ENCODE data around the gene FOS.
"Not testable (repeated sequence)": the region's sequence is repeated elsewhere in the genome, so short reads cannot be mapped to it uniquely, and the experiment has no call there.

The FOS gene

DNA sequence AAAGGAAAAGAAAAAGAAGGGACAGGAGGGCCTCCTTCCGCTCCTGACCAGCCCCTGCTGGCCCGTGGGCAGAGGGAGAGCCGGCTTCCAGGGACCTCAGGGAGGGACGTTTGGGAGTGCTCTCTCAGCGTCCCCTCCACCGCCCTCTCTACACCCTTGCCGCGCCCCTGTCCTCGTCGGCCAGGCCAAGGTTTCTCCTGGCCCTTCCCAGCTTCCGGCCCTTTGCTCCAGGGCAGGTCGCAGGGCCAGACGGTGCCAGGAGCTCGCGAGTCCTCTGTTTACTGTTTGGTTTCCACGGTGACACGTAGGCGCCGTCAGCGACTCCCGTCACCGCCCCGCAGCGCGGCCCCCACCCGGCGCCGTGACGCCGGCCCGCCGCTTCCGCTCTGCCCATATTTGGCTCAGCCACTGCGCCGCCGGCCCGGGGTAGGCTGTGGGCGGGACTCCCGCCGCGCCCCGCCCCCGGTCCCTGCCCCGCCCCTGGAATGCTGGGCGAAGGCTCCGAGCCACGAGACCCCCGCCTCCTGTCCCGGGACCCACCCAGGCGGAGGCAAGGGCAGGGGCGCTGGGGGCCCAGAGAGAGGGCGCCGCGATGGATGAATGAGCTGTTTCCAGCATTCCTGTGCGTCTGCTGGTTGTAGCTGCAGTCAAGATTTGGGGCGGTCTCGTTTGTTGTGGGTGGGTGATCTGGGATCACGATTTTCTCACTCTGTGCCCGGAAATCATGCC, 15.5 kb downstream of the FOS start:
- DNase-seq (ENCODE audit: low read depth in 4 of 4, low spot score in 1 of 4), result peak; percentile 76 to 90 (median 90)

DNA sequence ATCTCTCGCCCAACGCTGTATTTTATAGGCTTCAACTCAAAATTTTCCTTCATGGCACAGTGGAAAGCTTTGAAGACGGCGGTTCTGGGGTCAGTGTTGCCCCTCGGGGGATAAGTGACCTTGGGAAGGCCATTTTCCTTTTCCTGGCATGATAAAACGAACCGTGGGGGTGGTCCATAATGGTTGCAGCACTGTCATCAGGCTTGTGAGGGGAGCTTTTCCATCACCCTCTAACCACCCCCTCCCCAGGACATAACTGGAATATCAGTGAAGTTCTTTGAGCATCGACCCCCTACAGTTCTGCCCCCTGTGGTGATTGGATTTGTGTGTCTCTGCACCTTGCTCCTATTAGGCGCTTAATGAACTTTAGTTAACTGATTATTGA, 16.0 kb downstream of the FOS start:
- no peak for DNase-seq (ENCODE audit: low read depth in 4 of 4, low spot score in 1 of 4)

DNA sequence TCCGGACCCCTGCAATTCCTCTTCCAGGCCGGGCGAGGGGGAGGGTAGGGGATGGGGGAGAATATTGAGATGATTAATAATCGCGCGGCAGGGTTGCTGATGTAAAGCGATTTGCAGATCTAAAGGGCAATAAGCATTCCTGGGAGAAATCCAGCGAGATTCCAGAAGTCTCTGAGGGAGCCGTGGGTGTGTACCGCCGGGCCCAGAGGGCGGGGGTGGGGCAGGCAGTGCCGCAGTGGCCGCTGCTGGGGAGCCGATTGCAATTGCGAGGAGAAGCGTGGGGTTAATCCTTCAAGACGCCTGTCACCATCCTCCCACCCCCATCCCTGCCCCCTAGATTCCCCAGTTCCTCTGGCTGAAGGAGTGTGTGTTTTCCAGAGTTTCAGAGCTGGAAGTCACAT, 16.4 kb downstream of the FOS start:
- no peak for DNase-seq (ENCODE audit: low read depth in 4 of 4, low spot score in 1 of 4)

DNA sequence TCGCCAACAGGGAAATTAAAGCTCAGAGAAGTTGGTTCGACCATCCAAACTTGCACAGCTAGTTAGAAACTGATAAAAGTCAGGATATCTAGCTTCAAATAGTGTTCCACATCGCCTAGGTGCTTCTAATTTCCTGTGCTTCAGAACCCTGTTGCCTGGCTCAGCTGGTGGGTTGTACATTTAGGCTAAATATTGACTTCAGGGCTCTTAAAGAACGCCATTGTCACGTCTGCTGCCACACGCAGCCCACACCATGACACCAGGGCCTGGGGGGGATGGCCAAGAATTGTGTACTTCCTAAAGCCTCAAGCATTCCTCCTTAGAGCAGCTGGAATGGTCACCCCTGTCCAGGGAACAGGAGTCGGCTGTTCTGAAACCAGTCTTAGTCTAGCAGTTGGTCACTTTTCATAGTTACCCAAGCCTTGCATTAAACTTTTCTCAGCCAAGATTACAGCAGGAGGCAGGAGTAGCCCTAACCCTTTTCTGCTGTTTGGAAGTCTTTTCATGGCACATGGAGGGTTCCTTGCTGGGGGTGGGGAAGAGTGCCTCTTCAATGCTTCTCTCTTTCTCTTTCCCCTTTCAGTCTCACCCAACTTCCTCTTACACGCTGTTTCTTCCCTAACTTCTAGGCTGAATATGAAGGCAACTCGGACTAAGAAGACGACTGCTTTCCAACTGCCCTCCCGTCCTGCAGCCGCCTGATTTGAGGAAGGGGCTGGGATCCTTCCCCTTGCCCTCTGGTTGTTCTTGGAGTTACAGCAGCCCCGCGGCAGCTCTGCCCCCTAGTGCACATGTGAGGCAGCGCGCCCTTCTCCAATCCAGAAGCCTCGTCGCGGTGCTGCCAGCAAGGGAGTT, 17.1 kb downstream of the FOS start:
- peak in 3 of 4 experiments; percentile 61 to 71 (median 66) for DNase-seq (ENCODE audit: low read depth in 4 of 4, low spot score in 1 of 4)

DNA sequence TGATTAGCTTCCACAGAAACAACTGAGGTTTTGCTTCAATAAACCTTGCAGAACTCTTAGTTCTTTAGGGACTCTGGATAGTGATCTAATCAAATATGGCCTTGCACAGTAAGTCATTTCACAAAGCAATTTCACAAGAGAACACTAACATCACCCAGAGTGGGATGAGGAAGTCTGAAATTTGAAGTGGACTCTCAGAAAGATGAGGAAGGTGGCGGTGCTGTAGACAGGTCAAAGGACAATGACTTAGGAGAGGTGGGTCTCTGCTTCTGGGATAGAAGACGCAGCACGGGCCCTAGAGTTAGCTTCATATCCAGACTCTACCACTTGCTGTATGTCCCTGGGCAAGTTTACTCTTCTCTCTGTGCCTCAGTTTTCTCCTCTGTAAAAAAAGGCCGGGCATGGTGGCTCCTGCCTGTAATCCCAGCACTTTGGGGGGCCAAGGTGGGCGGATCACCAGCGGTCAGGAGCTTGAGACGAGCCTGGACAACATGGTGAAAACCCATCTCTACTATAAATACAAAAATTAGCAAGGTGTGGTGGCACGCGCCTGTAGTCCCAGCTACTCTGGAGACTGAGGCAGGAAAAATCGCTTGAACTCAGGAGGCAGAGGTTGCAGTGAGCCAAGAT, 18.9 kb downstream of the FOS start:
- DNase-seq (ENCODE audit: low read depth in 4 of 4, low spot score in 1 of 4), result no peak

DNA sequence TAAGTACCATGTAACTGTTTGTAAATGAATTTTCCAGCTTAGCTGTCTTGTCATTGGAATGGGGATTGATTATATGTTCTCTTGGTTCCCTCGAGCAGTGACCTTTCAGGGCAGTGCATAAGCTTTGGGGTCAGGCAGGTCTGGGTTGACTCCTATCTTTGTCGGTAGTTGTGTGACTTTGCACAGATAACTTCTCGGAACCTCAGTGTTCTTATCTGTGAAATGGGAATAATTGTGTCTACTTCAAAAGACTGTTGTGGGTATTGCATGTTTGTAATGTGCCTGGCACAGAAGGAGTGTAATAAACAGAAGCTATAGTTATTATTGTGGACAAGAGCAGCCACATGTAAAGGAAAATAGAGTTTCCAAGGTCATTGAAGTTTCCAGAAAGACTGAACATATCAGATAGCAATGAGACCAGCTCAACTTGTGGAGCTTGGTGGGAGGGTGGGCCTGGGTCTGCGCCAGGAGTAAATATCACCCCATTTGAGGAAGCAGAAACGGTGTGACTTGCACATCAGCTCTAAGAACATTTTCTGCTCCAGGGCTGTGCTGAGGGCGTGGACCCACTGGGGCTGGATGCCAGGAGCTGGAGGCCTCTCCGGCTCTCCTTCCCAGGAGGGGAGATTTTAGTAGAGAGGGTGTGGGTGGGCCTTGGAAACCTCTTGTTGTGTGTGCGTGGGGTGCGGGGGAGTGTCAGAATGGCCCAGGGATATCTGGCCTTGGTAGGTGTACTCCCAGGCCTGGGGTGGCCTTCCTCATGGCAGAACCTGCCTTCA, 19.7 kb downstream of the FOS start:
- no peak for DNase-seq (ENCODE audit: low read depth in 4 of 4, low spot score in 1 of 4)

DNA sequence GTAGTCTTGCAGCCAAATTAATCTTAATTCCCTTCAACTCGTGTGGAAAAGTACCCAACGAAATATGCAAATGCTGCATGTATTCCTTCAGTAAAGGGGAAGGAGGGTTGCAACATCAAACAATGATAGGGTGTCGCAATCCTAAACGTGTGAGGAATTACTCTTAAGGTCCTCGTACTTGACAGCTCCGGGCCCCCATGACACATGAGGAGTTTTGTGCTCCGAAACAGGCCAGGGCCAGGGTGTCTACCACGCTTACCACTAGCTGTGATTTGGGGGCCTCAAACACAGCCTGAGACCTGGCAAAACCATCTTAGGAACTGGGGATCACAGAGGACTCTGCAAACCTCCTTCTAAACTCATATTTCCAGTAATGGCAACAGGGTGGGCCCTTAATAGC, 20.4 kb downstream of the FOS start:
- no peak for DNase-seq (ENCODE audit: low read depth in 4 of 4, low spot score in 1 of 4)

DNA sequence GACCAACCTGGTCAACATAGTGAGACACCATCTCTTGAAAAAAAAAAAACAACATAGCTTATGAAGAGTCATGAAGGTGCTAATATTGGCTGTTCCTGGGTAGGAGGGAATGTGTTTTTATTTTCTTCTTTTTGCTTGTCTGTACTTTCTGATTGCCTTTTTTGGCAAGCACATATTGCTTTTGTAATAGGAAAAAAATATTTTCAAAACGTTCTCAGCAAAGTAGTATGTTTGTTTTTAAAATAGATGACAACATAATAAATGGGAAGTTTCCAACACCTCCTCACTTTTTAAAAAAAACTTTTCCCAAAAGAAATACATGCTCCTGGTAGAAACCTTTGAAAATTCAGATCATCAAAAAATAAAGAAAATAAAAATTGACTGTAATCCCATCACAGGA, 20.9 kb downstream of the FOS start:
- DNase-seq (ENCODE audit: low read depth in 4 of 4, low spot score in 1 of 4), result no peak

DNA sequence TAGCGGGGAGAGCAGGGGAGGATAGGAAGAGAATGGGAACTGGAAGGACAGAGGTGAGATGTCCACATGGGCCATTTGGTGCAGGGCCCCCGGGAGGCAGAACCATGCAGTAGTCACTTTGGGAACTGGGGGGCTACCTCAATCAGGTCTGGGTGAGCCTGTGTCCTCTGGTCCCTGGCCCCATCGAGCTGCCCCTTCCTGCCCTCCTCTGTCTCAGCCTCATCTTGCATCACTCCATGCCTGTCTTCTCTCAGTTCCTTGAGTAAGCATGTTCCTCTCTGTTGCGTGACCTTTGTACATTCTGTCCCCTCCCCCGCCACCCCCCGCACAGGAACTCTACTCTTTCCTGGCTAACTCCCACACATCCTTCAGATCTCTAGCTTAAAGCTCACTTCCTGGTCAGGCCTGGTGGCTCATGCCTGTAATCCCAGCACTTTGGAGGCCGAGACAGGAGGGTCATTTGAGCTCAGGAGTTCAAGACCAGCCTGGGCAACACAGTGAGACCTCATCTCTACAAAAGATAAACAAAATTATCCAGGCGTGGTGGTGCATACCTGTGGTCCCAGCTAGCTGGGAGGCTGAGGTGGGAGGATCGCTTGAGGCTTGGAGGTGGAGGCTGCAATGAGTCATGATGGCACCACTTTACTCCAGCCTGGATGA, 23.2 kb downstream of the FOS start:
- DNase-seq (ENCODE audit: low read depth in 4 of 4, low spot score in 1 of 4), result no peak

DNA sequence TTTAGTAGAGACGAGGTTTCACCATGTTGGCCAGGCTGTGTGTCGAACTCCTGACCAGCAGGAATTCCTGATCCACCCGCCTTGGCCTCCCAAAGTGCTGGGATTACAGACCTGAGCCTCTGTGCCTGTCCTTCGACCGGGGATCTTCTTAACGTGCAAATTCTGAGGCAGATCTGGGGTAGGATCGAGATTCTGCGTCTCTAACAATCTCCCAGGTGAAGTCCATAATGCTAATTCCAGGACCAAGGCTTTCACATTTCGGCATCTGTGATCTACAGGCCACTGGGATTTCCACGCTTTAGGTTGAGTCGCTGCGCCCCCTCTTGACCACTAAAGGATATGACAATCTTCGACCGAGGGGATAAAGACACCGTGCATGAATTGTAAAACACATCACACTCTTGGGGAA, 24.8 kb downstream of the FOS start:
- peak in 2 of 4 experiments; percentile 39 to 50 for DNase-seq (ENCODE audit: low read depth in 4 of 4, low spot score in 1 of 4)

DNA sequence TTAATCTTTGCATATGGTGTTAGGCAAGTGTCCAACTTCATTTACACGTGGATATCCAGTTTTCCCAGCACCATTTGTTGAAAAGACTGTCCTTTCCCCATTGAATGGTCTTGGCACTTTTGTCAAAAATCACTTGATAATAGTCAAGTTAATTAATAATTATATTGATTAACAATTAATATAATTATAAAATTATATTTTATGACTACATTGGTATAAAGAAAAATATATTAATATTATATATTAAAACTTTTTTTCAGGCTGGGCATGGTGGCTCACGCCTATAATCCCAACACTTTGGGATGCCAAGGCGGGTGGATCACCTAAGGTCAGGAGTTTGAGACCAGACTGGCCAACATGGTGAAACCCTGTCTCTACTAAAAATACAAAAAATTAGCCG, 27.8 kb downstream of the FOS start:
- DNase-seq (ENCODE audit: low read depth in 4 of 4, low spot score in 1 of 4), result not testable (repeated sequence)

DNA sequence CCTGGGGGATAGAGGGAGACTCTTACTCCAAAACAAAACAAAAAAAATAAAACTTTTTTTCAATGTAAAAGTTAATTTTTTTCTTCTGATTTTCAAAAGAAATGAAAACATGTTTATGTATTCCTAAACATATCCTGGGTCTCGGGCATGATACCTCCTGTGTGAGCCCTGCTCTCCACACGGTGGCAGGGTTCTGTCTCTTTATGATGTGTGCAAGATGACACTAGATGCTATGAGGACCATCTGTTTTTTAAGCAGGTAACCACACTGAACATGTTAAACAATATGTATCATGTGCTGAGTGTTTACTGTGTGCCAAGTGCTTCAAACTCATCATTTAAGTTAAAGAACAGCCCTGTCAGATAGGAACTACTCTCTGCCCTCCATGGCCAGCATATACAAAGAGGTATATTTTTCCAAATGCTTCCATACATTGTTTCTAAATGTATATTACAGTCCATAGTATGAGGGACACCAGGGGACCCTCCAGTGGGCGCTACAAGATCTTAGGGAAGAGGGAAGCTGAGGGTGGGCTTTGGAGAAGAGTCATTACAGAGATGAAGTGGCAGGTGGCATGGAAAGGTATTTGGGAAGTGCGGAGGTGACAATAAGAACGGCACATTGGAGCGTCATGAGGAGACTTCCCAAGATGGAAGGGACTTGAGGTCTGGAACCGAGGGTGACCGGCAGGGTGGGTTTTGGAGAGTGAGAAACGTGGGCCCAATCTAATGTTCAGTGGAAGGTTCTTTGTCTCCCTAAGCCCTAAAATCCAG, 28.5 kb downstream of the FOS start:
- no peak for DNase-seq (ENCODE audit: low read depth in 4 of 4, low spot score in 1 of 4)

DNA sequence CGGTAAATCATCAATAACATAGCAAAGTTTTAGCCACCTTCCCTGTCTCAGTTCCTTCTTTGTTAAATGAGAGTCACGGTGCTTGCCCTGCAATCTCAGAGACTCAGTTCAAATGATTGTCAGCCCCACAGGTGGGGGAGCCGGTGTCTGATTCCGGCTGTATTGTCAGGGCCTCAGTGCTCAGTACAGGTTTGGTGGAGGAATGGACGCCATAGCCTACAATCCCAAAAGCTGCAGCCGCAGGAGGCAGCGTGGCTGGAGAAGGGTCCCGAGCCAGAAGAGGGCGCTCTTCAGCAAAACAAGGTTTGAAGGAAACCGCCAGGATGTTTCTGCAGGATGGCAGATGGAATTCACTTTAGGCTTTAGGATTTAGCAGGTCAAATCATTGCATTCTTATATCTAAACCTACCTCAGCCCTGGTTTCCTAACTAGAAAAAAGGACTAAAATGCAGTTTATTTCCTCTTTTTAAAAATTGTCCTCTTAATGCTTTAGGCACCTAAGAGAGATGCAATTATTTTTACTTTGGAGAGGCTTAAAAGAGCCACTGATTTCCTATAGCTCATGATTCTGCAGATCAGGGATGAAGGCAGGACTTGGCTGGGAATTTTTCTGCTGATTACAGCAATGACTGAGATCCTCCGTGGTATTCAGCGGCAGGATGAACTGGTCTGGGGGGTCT, 29.2 kb downstream of the FOS start:
- DNase-seq (ENCODE audit: low read depth in 4 of 4, low spot score in 1 of 4), result peak; percentile 58 to 76 (median 62)

DNA sequence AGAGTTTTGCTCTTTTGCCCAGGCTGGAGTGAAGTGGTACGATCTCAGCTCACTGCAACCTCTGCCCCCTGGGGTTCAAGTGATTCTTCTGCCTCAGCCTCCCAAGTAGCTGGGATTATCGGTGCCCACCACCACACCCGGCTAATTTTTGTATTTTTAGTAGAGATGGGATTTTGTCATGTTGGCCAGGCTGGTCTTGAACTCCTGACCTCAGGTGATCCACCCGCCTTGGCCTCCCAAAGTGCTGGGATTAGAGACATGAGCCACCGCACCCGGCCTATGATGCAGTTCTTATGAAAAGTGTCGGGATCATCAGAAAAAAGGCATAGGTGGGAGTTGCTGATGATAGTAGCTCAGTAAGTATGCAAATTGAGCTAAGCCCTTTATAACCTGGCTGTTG, 30.4 kb downstream of the FOS start:
- DNase-seq (ENCODE audit: low read depth in 4 of 4, low spot score in 1 of 4), result not testable (repeated sequence)

DNA sequence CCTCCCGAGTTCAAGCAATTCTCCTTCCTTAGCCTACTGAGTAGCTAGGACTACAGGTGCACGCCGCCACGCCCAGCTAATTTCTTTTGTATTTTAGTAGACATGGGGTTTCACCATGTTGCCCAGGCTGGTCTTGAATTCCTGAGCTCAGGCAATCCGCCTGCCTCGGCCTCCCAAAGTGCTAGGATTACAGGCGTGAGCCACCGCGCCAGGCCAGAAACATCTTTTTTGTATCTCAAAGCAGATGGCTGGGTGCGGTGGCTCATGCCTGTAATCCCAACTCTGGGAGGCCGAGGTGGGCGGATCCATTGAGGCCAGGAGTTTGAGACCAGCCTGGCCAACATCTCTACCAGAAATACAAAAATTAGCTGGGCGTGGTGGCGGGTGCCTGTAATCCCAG, 30.9 kb downstream of the FOS start:
- not testable (repeated sequence) for DNase-seq (ENCODE audit: low read depth in 4 of 4, low spot score in 1 of 4)

DNA sequence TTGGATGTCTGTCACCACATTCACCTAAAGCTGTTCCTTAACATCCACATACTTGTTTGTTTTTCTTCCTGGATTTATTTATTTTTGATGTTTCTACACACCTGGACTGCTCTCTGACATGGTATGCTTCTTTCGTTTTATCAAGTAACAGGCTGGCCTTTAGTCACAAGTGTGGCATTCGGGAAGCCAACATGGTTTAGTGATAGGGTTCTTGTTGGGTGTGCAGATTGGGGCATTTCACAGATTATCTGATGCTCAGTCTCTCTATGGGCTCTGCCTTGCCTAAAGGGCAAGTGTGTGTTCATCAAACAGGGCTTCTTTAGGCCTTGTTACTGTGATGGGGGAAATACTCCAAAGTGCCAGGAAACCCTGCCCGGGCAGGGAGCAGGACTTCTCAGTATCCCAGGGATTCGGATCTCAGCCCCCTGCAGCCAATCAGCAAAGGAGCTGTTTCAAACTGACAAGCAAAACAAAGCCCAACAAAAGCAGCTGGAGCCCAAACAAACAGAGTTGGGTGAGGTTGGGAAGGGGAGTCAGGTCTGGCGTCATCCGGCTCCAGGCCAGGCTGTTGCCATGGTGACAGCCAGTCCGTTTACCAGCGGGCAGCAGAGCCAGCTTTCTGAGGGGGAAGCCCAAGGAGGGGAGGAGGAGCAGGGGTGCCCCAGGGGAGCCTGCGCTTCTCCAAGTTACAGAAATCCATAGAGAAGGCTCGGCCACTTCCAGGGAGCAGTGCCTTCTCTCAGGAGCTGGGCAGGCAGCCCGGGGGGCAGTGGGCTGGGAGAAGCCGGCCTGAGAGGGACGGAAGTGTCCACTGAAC, 31.9 kb downstream of the FOS start:
- no peak for DNase-seq (ENCODE audit: low read depth in 4 of 4, low spot score in 1 of 4)

DNA sequence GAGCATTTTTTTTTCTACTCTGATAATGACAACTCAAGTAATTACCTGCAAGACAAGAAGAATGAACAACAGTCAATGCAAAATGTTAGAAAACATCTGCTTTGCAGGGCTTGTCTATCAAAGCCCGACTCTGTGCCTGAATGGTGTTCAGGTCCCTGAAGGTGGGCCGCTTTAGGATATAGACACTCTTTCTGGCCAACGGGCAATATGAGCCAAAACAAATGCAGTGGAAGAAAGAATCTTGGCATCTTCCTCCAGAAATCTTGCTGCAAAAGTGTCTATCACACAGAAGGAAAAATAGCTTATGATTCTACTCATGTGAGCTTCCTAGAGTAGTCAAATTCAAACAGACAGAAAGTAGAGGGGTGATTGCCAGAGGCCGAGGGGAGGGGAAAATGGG, 32.7 kb downstream of the FOS start:
- no peak for DNase-seq (ENCODE audit: low read depth in 4 of 4, low spot score in 1 of 4)

DNA sequence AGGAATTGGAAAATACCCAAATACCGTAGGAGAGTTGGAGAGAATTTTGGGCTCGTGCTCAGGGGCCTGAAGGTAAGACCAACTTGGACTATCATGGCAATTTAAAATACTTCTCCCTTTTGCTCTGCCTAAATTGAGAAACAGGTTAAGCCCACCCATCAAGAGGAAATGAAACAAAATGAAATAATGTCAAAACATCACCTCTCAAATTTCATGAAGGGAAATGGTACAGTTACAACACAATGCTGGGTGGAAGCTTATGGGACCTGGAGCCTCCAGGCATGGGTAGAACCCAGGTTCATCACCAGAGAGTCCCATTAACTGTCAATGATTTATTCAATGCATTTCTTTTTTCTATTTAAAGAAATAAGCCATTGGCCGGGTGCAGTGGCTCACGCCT, 33.7 kb downstream of the FOS start:
- no peak for DNase-seq (ENCODE audit: low read depth in 4 of 4, low spot score in 1 of 4)

DNA sequence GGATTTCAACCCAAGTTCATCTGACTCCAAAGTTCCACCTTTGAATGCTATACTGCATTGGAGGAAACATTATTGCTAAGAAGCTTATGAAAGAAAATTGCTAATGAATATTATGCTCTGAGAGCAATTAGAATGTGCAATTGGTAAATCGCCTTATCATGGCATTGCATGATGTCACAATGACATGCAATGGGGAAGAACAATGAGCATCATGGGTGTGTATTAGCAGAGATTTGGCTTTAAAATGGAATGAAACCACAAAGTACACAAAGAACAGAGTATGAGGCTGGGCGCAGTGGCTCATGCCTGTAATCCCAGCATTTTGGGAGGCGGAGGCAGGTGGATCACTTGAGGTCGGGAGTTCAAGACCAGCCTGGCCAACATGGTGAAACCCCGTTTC, 34.7 kb downstream of the FOS start:
- no peak for DNase-seq (ENCODE audit: low read depth in 4 of 4, low spot score in 1 of 4)
